ENCODE results near the gene GPNMB. TPM values are rescaled to one million over a fixed set of nuclear protein-coding genes. Genes with fewer than 3 reads are reported as not detected.

GPNMB gene
- total RNA-seq, 1 experiment from 2014 or later = 11.8 TPM

GRCh38 chr7:23234569-23235296 is 11.8 kb upstream of the GPNMB start:
- no peaks in the 10 kb centered on the region for H3K27me3 ChIP-seq (ENCODE audit: low read length)
- no peaks in the 10 kb centered on the region for H4K20me1 ChIP-seq (ENCODE audit: insufficient read depth, low read depth, low read length)
- H3K4me3 ChIP-seq (ENCODE audit: low read length) = no peak overlapping the region
- H3K9me2 ChIP-seq (replicated peaks; ENCODE audit: insufficient read depth, low read length) = no peaks in the 10 kb centered on the region
- 0 out of 2 replicates have a peak, but pooled peaks cover 4% of the 10 kb centered on the region for H3K4me1 ChIP-seq (ENCODE audit: low read length)
- H3K36me3 ChIP-seq (ENCODE audit: insufficient read depth, low read length) = no peaks in the 10 kb centered on the region
- no peaks in the 10 kb centered on the region for H3K9me3 ChIP-seq (ENCODE audit: low read length)
- no peak overlapping the region for H3K27ac ChIP-seq (ENCODE audit: low read length)
- DNase-seq = no peak
- no peak overlapping the region for H3K9ac ChIP-seq (ENCODE audit: low read length)
- H3K4me2 ChIP-seq (ENCODE audit: low read depth, low read length, poor library complexity, severe bottlenecking) = peak overlapping the region; percentile 26
- peak overlapping the region; percentile 22; the same call in 1 of the 2 replicates for H2AFZ ChIP-seq (ENCODE audit: low read length)
- no peaks in the 10 kb centered on the region for H3K79me2 ChIP-seq (ENCODE audit: low read length)

- H3K27ac ChIP-seq (ENCODE audit: low read length) = no peak overlapping the region
- H3K27me3 ChIP-seq (ENCODE audit: low read length) = no peaks in the 10 kb centered on the region
- no peaks in the 10 kb centered on the region for H3K9me2 ChIP-seq (replicated peaks; ENCODE audit: insufficient read depth, low read length)
- 0 out of 2 replicates have a peak, but pooled peaks cover 4% of the 10 kb centered on the region for H3K4me1 ChIP-seq (ENCODE audit: low read length)
- no peak for DNase-seq
- H2AFZ ChIP-seq (ENCODE audit: low read length) = no peak overlapping the region
- H3K9me3 ChIP-seq (ENCODE audit: low read length) = no peaks in the 10 kb centered on the region
- no peak overlapping the region for H3K4me3 ChIP-seq (ENCODE audit: low read length)
- no peaks in the 10 kb centered on the region for H4K20me1 ChIP-seq (ENCODE audit: insufficient read depth, low read depth, low read length)
- H3K79me2 ChIP-seq (ENCODE audit: low read length) = no peaks in the 10 kb centered on the region
- H3K36me3 ChIP-seq (ENCODE audit: insufficient read depth, low read length) = no peaks in the 10 kb centered on the region
- no peak overlapping the region for H3K9ac ChIP-seq (ENCODE audit: low read length)
- H3K4me2 ChIP-seq (ENCODE audit: low read depth, low read length, poor library complexity, severe bottlenecking) = no peak overlapping the region
Measured at GRCh38 chr7:23235813-23236221, 10.8 kb upstream of the GPNMB start.

GRCh38 chr7:23237000-23237399 is 9.6 kb upstream of the GPNMB start:
- H3K27ac ChIP-seq (ENCODE audit: low read length) = no peak overlapping the region
- H3K9ac ChIP-seq (ENCODE audit: low read length) = no peak overlapping the region
- H4K20me1 ChIP-seq (ENCODE audit: insufficient read depth, low read depth, low read length) = no peaks in the 10 kb centered on the region
- H3K9me2 ChIP-seq (replicated peaks; ENCODE audit: insufficient read depth, low read length) = no peaks in the 10 kb centered on the region
- no peak overlapping the region for H3K4me3 ChIP-seq (ENCODE audit: low read length)
- no peaks in the 10 kb centered on the region for H3K27me3 ChIP-seq (ENCODE audit: low read length)
- no peaks in the 10 kb centered on the region for H3K9me3 ChIP-seq (ENCODE audit: low read length)
- H2AFZ ChIP-seq (ENCODE audit: low read length) = no peak overlapping the region
- DNase-seq = no peak
- no peaks in the 10 kb centered on the region for H3K79me2 ChIP-seq (ENCODE audit: low read length)
- H3K4me1 ChIP-seq (ENCODE audit: low read length) = 0 out of 2 replicates have a peak, but pooled peaks cover 4% of the 10 kb centered on the region
- no peaks in the 10 kb centered on the region for H3K36me3 ChIP-seq (ENCODE audit: insufficient read depth, low read length)
- no peak overlapping the region for H3K4me2 ChIP-seq (ENCODE audit: low read depth, low read length, poor library complexity, severe bottlenecking)

- Histone ChIP-seq H3K9me2 (replicated peaks; ENCODE audit: insufficient read depth, low read length) (no peaks in the 10 kb centered on the region), H3K79me2 (ENCODE audit: low read length) (no peaks in the 10 kb centered on the region), H4K20me1 (ENCODE audit: insufficient read depth, low read depth, low read length) (no peaks in the 10 kb centered on the region), H2AFZ (ENCODE audit: low read length) (no peak overlapping the region), H3K9ac (ENCODE audit: low read length) (no peak overlapping the region), H3K9me3 (ENCODE audit: low read length) (no peaks in the 10 kb centered on the region), H3K4me2 (ENCODE audit: low read depth, low read length, poor library complexity, severe bottlenecking) (no peak overlapping the region), H3K4me3 (ENCODE audit: low read length) (no peak overlapping the region), H3K4me1 (ENCODE audit: low read length) (0 out of 2 replicates have a peak, but pooled peaks cover 4% of the 10 kb centered on the region), H3K27me3 (ENCODE audit: low read length) (no peaks in the 10 kb centered on the region), H3K36me3 (ENCODE audit: insufficient read depth, low read length) (no peaks in the 10 kb centered on the region), H3K27ac (ENCODE audit: low read length) (no peak overlapping the region)
- no peak for DNase-seq
Measured at GRCh38 chr7:23238983-23239652, 7.5 kb upstream of the GPNMB start.

GRCh38 chr7:23239698-23240097 is 6.9 kb upstream of the GPNMB start:
- no peaks in the 10 kb centered on the region for H3K9me3 ChIP-seq (ENCODE audit: low read length)
- H3K9me2 ChIP-seq (replicated peaks; ENCODE audit: insufficient read depth, low read length) = no peaks in the 10 kb centered on the region
- H3K4me2 ChIP-seq (ENCODE audit: low read depth, low read length, poor library complexity, severe bottlenecking) = no peak overlapping the region
- no peaks in the 10 kb centered on the region for H3K27me3 ChIP-seq (ENCODE audit: low read length)
- no peak overlapping the region for H3K9ac ChIP-seq (ENCODE audit: low read length)
- H3K79me2 ChIP-seq (ENCODE audit: low read length) = no peaks in the 10 kb centered on the region
- H3K4me1 ChIP-seq (ENCODE audit: low read length) = 0 out of 2 replicates have a peak, but pooled peaks cover 4% of the 10 kb centered on the region
- no peaks in the 10 kb centered on the region for H3K36me3 ChIP-seq (ENCODE audit: insufficient read depth, low read length)
- no peak overlapping the region for H2AFZ ChIP-seq (ENCODE audit: low read length)
- H4K20me1 ChIP-seq (ENCODE audit: insufficient read depth, low read depth, low read length) = no peaks in the 10 kb centered on the region
- H3K4me3 ChIP-seq (ENCODE audit: low read length) = no peak overlapping the region
- no peak overlapping the region for H3K27ac ChIP-seq (ENCODE audit: low read length)
- no peak for DNase-seq

- H3K4me2 ChIP-seq (ENCODE audit: low read depth, low read length, poor library complexity, severe bottlenecking) = no peak overlapping the region
- DNase-seq = no peak
- no peak overlapping the region for H3K27ac ChIP-seq (ENCODE audit: low read length)
- no peaks in the 10 kb centered on the region for H4K20me1 ChIP-seq (ENCODE audit: insufficient read depth, low read depth, low read length)
- H3K9me2 ChIP-seq (replicated peaks; ENCODE audit: insufficient read depth, low read length) = no peaks in the 10 kb centered on the region
- H2AFZ ChIP-seq (ENCODE audit: low read length) = no peak overlapping the region
- no peak overlapping the region for H3K9ac ChIP-seq (ENCODE audit: low read length)
- no peaks in the 10 kb centered on the region for H3K36me3 ChIP-seq (ENCODE audit: insufficient read depth, low read length)
- no peaks in the 10 kb centered on the region for H3K4me1 ChIP-seq (ENCODE audit: low read length)
- H3K9me3 ChIP-seq (ENCODE audit: low read length) = no peaks in the 10 kb centered on the region
- H3K4me3 ChIP-seq (ENCODE audit: low read length) = no peak overlapping the region
- no peaks in the 10 kb centered on the region for H3K27me3 ChIP-seq (ENCODE audit: low read length)
- no peaks in the 10 kb centered on the region for H3K79me2 ChIP-seq (ENCODE audit: low read length)
Measured at GRCh38 chr7:23242321-23242720, 4.3 kb upstream of the GPNMB start.

- H3K27ac ChIP-seq (ENCODE audit: low read length) = no peak overlapping the region
- no peaks in the 10 kb centered on the region for H3K36me3 ChIP-seq (ENCODE audit: insufficient read depth, low read length)
- H3K4me1 ChIP-seq (ENCODE audit: low read length) = no peaks in the 10 kb centered on the region
- H3K27me3 ChIP-seq (ENCODE audit: low read length) = no peaks in the 10 kb centered on the region
- no peak for DNase-seq
- no peaks in the 10 kb centered on the region for H3K9me2 ChIP-seq (replicated peaks; ENCODE audit: insufficient read depth, low read length)
- no peak overlapping the region for H3K4me2 ChIP-seq (ENCODE audit: low read depth, low read length, poor library complexity, severe bottlenecking)
- H3K9me3 ChIP-seq (ENCODE audit: low read length) = no peaks in the 10 kb centered on the region
- no peak overlapping the region for H2AFZ ChIP-seq (ENCODE audit: low read length)
- no peak overlapping the region for H3K9ac ChIP-seq (ENCODE audit: low read length)
- no peaks in the 10 kb centered on the region for H3K79me2 ChIP-seq (ENCODE audit: low read length)
- no peak overlapping the region for H3K4me3 ChIP-seq (ENCODE audit: low read length)
- no peaks in the 10 kb centered on the region for H4K20me1 ChIP-seq (ENCODE audit: insufficient read depth, low read depth, low read length)
Measured at GRCh38 chr7:23242935-23243334, 3.6 kb upstream of the GPNMB start.

GRCh38 chr7:23247046-23247602 is 549 bp downstream of the GPNMB start:
- H3K36me3 ChIP-seq (ENCODE audit: insufficient read depth, low read length) = no peaks in the 10 kb centered on the region
- H4K20me1 ChIP-seq (ENCODE audit: insufficient read depth, low read depth, low read length) = no peaks in the 10 kb centered on the region
- no peaks in the 10 kb centered on the region; the same call in 1 of the 2 replicates for H3K9me3 ChIP-seq (ENCODE audit: low read length)
- no peaks in the 10 kb centered on the region for H3K79me2 ChIP-seq (ENCODE audit: low read length)
- DNase-seq = no peak
- H3K4me1 ChIP-seq (ENCODE audit: low read length) = no peaks in the 10 kb centered on the region
- no peak overlapping the region for H3K27ac ChIP-seq (ENCODE audit: low read length)
- H3K27me3 ChIP-seq (ENCODE audit: low read length) = peaks cover 5% of the 10 kb centered on the region; the same call in 1 of the 2 replicates
- no peak overlapping the region for H3K9ac ChIP-seq (ENCODE audit: low read length)
- no peak overlapping the region for H3K4me3 ChIP-seq (ENCODE audit: low read length)
- H3K9me2 ChIP-seq (replicated peaks; ENCODE audit: insufficient read depth, low read length) = no peaks in the 10 kb centered on the region
- H2AFZ ChIP-seq (ENCODE audit: low read length) = no peak overlapping the region
- H3K4me2 ChIP-seq (ENCODE audit: low read depth, low read length, poor library complexity, severe bottlenecking) = no peak overlapping the region
